ENCODE data around the gene B4GALT1.

B4GALT1 gene

GRCh38 chr9:33139421-33140228 lies 27.5 kb downstream of the B4GALT1 start:
- no peak for DNase-seq

- no peak for DNase-seq
Measured at GRCh38 chr9:33138768-33139167, 28.4 kb downstream of the B4GALT1 start.

- no peak for DNase-seq
Measured at GRCh38 chr9:33137781-33138264, 29.3 kb downstream of the B4GALT1 start.

GRCh38 chr9:33136721-33137670 lies 30.1 kb downstream of the B4GALT1 start:
- DNase-seq, result no peak

- no peak for DNase-seq
Measured at GRCh38 chr9:33135470-33135958, 31.6 kb downstream of the B4GALT1 start.

GRCh38 chr9:33135031-33135461 lies 32.1 kb downstream of the B4GALT1 start:
- no peak for DNase-seq

- no peak for DNase-seq
Measured at GRCh38 chr9:33133186-33133585, 34.0 kb downstream of the B4GALT1 start.

GRCh38 chr9:33131790-33132772 lies 35.1 kb downstream of the B4GALT1 start:
- no peak for DNase-seq

GRCh38 chr9:33130961-33131789 lies 36.0 kb downstream of the B4GALT1 start:
- DNase-seq, result peak; percentile 33

GRCh38 chr9:33129886-33130881 lies 37.0 kb downstream of the B4GALT1 start:
- no peak for DNase-seq

GRCh38 chr9:33129251-33129885 lies 37.8 kb downstream of the B4GALT1 start:
- DNase-seq, result no peak

GRCh38 chr9:33128570-33128969 lies 38.6 kb downstream of the B4GALT1 start:
- no peak for DNase-seq

GRCh38 chr9:33127881-33128280 lies 39.3 kb downstream of the B4GALT1 start:
- no peak for DNase-seq

GRCh38 chr9:33125871-33126823 lies 41.0 kb downstream of the B4GALT1 start:
- DNase-seq, result no peak

- no peak for DNase-seq
Measured at GRCh38 chr9:33125461-33125860, 41.7 kb downstream of the B4GALT1 start.

GRCh38 chr9:33124751-33125381 lies 42.3 kb downstream of the B4GALT1 start:
- no peak for DNase-seq

GRCh38 chr9:33124046-33124445 lies 43.1 kb downstream of the B4GALT1 start:
- DNase-seq, result no peak
